Stimulated activated naive CD8-positive, alpha-beta T cell treated with anti-CD3 and anti-CD28 coated beads, Interleukin-15, amount 100 ng/mL, for 72 hours (primary cell): ENCODE results near the gene POLR2J2.
A peak's percentile ranks its signal among the peaks of the same experiment; 100 is the strongest.
"Not testable (repeated sequence)": the region's sequence is repeated elsewhere in the genome, so short reads cannot be mapped to it uniquely, and the experiment has no call there.

Experiments used
- ATAC-seq: fragments of 150-1000 bp; cut with Tn5 transposase; 2 replicates; pipeline ENCODE4 v1.10.0; 2021; ENCODE audit warnings: mild to moderate bottlenecking, moderate library complexity
- DNase-seq, 2 donors: peaks; one replicate each; pipeline ENCODE4 v3.0.0; 2021 to 2022
- H3K27ac Mint-ChIP-seq, 2 donors: one replicate each; pipeline ENCODE4 v1.8.0; 2022; ENCODE audit warnings: mild to moderate bottlenecking in 2 of 2, mixed read lengths in 2 of 2, moderate library complexity in 2 of 2
- H3K27me3 Mint-ChIP-seq: one replicate; pipeline ENCODE4 v1.8.0; 2022; ENCODE audit warnings: mixed read lengths
- H3K4me1 Mint-ChIP-seq: one replicate; pipeline ENCODE4 v1.8.0; 2022; ENCODE audit warnings: mild to moderate bottlenecking, mixed read lengths
- H3K4me3 Mint-ChIP-seq, 2 donors: one replicate each; pipeline ENCODE4 v1.8.0; 2022; ENCODE audit warnings: mild to moderate bottlenecking in 2 of 2, mixed read lengths in 2 of 2, moderate library complexity in 1 of 2
- H3K9me3 Mint-ChIP-seq, 2 donors: one replicate each; pipeline ENCODE4 v1.8.0; 2022; ENCODE audit warnings: mixed read lengths in 2 of 2

POLR2J2 gene

DNA sequence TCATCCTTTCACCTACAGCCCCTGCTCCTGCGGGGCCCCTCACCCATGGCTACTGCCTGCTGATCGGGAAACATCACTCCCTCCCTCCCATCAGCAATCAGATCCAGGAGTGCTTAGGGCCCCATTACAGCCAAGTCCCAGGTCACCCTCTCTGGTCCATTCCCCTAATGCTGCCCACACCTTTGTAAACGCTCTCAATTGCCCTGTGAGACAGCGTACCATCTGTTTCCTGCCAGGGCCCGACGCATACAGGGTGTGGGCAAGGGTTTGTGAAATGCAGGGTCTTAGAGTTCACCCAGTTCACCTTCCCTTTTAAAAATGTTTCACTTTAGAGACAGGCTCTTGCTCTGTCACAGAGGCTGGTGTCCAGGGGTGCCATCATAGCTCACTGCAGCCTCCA, 37.2 kb downstream of the POLR2J2 start:
- H3K4me3 Mint-ChIP-seq, DNase-seq, H3K27me3 Mint-ChIP-seq, ATAC-seq, H3K27ac Mint-ChIP-seq, H3K4me1 Mint-ChIP-seq, H3K9me3 Mint-ChIP-seq: not testable (repeated sequence)

DNA sequence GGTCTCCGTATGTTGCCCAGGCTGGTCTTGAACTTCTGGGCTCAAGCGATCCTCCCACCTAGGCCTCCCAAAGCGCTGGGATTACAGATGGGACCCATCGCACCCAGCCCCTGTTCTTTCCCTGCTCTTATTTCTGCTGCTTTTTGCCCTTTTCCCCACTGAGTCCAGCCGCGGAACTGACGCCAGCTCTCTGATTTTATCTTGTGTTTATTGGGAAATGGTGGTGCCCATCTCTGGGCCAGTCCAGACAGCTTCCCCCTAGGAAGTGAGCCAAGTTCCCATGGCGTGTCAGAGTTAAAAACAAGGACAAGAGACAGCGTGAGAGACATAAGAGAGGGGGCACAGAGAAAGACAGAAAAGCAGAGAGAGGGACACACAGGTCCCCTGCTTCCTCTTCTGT, 40.8 kb downstream of the POLR2J2 start:
- peak overlapping the region in 1 of 2 donors; percentile 71 for H3K27ac Mint-ChIP-seq
- not testable (repeated sequence) for ATAC-seq, H3K4me1 Mint-ChIP-seq, H3K4me3 Mint-ChIP-seq, H3K27me3 Mint-ChIP-seq, H3K9me3 Mint-ChIP-seq
- DNase-seq, result peak in 1 of 2 donors; percentile 8

DNA sequence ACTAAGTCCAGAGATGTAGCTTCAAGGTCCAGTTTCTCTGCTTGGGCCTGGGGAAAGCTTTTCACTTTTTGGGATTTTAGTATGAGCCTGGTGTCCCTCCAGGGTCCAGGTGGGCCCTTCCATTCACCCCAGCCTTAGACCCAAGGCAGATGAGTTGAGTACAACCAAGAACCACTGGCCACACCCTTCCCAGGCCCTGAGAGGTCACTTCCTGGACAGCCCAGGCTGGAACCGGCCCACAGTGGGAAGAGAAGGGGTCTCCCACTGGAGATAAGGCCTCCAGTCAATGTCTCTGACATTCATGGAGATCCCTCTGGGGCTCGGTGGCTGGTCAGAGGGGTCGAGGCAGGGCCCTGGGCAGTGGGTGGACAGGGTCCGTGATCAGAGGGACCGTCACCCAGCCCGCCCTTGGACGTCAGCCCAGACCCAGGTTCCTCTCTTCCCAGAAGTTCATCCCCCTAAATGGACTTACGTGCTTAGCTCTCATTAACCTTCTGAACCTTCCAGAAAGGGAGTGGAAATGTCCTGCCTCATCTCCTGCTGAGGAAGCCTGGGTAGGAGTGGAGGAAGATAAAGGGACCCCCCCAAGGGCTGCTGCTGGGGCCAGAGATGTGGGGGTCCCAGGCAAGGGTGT, 44.1 kb downstream of the POLR2J2 start:
- not testable (repeated sequence) for H3K27ac Mint-ChIP-seq, H3K9me3 Mint-ChIP-seq, DNase-seq, H3K4me3 Mint-ChIP-seq, H3K27me3 Mint-ChIP-seq, H3K4me1 Mint-ChIP-seq
- ATAC-seq, result peak; percentile 5

DNA sequence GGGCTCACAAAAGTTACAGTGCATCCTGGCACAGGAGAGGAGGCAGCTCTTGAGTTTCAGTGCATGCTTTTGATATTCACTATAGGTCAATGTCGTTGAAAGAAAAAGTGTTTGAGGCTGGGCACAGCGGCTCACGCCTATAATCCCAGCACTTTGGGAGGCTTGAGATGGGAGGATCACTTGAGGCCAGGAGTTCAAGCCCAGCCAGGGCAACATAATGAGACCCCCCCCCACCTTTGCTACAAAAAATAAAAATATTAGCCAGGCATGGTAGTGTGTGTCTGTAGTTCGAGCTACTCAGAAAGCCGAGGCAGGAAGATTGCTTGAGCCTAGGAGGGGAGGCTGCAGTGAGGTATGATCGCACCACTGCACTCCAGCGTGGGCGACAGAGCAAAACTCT, 53.3 kb downstream of the POLR2J2 start:
- H3K4me3 Mint-ChIP-seq, H3K27ac Mint-ChIP-seq, H3K9me3 Mint-ChIP-seq, H3K27me3 Mint-ChIP-seq, ATAC-seq, H3K4me1 Mint-ChIP-seq, DNase-seq: not testable (repeated sequence)

DNA sequence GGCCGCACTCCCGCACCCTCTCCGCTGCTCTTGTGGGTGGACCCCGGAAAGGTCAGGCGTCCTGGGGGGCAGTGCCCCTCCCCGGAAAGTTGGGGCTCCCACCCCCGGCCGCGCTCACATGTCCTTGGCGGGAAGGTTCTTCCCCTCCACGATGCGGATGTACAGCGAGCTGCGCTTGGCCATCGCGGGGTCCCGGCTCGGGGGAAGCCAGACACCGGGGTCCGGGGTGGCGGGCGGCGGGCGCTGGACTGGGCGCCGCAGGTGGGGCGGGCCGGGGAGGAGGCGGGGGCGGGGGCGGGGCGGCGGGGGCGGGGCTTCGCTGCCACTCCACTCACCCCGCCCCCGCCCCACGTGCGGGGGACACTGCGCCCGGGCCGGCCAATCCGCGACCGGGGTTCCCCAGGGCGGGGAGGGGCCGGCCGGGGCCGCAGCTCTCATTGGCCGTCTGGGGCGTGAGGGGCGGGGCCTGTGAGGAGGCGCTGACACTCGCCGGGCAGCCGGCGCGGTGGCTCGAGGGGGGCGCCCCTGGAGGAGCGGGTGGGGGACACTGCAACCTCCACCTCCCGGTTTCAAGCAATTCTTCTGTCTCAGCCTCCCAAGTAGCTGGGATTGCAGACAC, 54.8 kb downstream of the POLR2J2 start, which contains the start of gene RASA4:
Gene RASA4 (minus strand): TSS at position 250 of the 619 bp plus-strand sequence. CDS start 67 bp downstream, at position 183.
- H3K4me1 Mint-ChIP-seq, H3K4me3 Mint-ChIP-seq, H3K9me3 Mint-ChIP-seq, H3K27ac Mint-ChIP-seq, H3K27me3 Mint-ChIP-seq: not testable (repeated sequence)
- DNase-seq (peak; percentile 39 to 58), ATAC-seq (peak; percentile 87)
